GM21367 (cell line): ENCODE data around the gene PPTC7.
"Not testable (repeated sequence)": the region's sequence is repeated elsewhere in the genome, so short reads cannot be mapped to it uniquely, and the experiment has no call there.

Experiments
- ATAC-seq: cut with Tn5 transposase; IDR thresholded peaks from one replicate; pipeline ENCODE4 v1.9.1; 2021; ENCODE audit not compliant: unreplicated experiment

Gene PPTC7

GRCh38 chr12:110562386-110562785 is 20.7 kb downstream of the PPTC7 start:
- ATAC-seq = not testable (repeated sequence)

- no peak for ATAC-seq
Measured at GRCh38 chr12:110561471-110562201, 21.5 kb downstream of the PPTC7 start.

DNA sequence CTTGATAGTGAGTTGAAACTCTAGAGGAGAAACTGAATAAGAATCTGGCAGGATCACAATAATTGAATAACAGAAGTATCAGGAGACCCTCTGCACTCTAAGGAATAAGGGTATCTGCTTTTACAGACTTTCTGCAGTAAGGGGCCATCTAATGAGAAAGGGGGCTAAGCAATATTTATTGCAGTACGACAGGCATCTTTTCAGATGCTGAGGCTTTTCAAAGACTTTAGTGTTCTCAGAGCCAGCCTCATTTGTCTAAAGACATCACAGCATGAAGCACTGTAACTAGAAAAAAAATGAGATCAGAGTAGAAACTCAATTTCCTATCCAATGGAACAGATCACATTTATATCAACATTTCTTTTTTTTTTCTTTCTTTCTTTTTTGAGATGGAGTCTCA is 22.2 kb downstream of the PPTC7 start:
- no peak for ATAC-seq

GRCh38 chr12:110560048-110560447 is 23.1 kb downstream of the PPTC7 start:
- ATAC-seq = no peak

DNA sequence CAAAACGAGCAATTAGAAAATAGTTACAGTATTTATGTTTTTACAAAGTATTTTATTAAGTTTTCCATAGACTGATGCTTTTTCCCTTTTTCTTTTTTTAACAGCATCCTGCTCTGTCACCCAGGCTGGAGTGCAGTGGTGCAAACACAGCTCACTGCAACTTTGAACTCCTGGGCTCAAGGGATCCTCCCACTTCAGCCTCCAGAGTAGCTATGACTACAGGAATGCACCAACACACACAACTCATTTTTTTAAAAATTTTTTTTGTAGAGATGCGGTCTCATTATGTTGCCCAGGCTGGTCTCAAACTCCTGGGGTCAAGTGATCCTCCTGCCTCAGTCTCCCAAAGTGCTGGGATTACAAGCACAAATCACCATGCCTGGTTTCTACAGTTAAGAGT is 24.2 kb downstream of the PPTC7 start:
- ATAC-seq = not testable (repeated sequence)

- ATAC-seq = no peak
Measured at GRCh38 chr12:110557300-110557699, 25.8 kb downstream of the PPTC7 start.

- ATAC-seq = no peak
Measured at GRCh38 chr12:110556705-110557104, 26.4 kb downstream of the PPTC7 start.

DNA sequence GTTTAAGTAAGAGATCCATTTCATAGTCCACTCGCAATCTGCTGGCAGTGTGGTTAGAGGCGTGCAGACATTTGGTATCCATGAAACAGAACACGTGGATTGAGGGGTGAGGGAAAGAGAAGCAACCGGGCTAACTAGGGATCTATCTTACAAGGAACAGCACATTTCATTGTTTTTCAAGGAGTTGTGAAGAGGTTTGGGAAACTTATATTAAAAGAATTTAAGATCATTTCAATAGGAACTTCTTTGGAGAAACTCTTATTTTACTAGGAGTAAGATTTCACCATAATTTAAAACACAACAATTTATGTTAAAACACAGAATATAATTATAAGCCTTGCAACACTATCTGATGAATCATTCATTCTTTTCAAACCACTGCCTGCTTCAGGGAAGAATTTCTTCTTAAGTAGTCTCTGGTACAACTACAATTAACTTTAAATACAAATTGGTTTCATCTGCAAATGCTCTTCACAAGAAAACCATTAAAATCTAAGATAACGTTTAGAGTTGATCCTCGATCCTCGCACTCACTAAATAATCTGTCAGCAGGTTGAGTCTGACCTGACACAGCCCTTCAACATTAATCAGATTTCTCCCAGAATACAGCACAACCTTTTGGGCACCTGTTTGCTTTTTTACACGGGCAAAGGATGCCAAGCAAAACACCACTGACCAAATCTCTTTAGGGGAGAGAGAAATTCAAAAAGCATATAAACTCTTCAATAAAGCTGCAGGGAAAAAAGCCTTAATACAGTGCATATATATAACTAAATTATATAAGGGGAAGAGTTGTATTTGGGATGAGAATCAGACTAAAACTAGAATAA is 27.3 kb downstream of the PPTC7 start:
- no peak for ATAC-seq

DNA sequence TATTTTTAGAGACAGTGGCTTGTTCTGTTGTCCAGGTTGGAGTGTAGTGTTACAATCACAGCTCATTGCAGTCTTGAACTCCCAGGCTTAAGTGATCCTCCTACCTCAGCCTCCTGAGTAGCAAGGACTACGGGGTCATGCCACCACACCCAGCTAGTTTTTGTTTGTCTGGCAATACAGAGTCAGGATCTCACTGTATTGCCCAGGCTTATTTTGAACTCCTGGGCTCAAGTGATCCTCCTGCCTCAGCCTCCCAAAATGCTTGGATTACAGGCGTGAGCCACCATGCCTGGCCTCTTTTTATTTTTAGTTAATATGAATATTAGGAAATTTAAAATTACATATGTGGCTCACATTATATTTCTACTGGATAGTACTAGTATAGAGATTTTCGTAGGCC is 28.9 kb downstream of the PPTC7 start:
- ATAC-seq = no peak

DNA sequence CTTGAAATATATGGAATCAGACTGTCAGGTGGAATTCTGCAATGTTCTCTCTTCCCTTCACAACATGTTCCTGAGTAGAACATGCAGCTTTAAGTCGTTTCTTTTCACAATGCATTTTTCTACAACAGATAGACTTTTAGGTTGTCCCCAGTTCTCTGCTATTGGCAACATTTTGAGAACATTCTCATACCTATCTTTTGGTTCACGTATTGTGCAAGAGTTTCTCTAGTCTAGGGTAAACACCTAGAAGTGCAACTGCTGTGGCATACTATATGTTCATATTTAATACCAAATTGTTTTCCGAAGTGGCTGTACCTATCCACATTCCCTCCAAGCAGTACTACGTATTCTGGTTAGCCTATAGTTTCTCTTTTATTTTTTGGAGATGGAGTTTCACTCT is 32.1 kb downstream of the PPTC7 start:
- ATAC-seq = no peak

DNA sequence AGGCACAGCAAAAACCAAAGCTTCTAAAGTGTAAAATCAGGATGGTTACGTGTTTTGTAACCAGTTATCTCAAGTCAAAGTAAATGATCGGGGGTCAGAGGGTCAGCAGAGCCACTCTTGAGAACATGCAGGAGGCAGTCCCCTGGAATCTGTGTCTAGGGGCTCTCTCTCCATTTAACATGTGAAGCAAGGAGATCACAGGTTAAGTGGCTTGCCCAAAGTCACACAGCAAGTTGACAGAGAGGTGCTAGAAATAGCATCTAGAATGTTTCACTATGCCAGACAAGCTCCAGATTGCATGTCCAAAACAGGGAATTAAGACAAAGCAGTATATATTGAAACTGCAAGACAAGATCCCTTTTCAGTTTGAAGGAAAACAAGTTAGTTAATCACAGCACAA is 33.4 kb downstream of the PPTC7 start:
- no peak for ATAC-seq

GRCh38 chr12:110548678-110549077 is 34.4 kb downstream of the PPTC7 start:
- no peak for ATAC-seq

- ATAC-seq = no peak
Measured at GRCh38 chr12:110547090-110547489, 36.0 kb downstream of the PPTC7 start.

DNA sequence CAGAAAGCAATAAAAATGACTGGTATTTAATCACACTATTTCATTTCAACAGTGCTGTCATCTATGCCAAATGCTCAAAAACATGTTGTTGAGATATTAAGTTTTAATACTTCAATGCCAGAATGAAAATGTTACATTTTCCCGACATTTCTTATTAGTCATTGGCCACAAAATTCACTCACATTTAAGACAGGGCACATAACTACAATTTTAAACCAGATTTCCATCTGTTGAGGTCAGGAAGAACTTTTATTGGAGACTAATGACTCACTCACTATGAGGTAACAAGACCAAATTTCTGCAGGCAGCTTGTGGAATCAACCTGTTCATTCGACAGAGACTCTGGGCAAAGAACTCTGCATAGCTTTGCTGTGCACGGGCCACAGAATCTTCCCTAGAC is 36.8 kb downstream of the PPTC7 start:
- ATAC-seq = no peak

DNA sequence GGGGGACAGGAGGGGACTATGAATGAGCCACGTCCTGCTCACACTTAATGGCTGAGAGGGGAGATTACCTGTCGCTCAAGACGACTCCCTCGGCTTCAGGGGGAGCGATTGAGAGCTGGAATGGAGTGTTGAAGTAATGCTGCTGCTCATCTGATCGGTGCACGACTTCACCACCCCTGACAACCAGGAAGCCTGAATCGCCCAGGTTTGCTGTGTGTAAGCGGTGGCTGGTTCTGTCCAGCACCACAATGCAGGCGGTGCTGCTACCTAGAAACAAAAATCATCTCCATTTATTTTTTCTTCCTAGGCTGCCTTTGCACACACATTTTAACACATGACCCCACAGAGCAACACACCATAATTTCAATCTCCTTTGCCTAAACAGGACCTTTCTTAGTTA is 37.3 kb downstream of the PPTC7 start:
- ATAC-seq = no peak

GRCh38 chr12:110545259-110545658 is 37.9 kb downstream of the PPTC7 start:
- not testable (repeated sequence) for ATAC-seq

- no peak for ATAC-seq
Measured at GRCh38 chr12:110543965-110544364, 39.2 kb downstream of the PPTC7 start.

GRCh38 chr12:110543252-110543959 is 39.7 kb downstream of the PPTC7 start:
- no peak for ATAC-seq

DNA sequence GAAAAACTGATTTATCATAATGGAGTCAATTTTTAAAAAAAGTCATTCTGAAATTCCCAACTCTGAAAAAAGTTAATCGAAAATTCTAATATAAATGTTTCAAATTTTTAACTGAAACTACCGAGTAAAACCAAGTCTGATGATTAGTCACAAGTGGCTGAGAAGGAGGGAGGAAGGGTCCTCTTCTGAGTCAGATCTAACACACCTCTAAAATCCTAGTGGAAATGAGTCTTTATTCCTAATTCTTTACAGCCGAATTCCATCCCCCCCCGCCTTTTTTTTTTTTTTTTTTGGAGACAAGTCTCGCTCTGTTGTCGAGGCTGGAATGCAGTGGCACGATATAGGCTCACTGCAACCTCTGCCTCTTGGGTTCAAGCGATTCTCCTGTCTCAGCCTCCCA is 43.1 kb downstream of the PPTC7 start:
- ATAC-seq = no peak

- no peak for ATAC-seq
Measured at GRCh38 chr12:110538869-110539622, 44.1 kb downstream of the PPTC7 start.
